A549 (cell line): ENCODE measurements around the gene GMDS.

Source experiments
- CTCF ChIP-seq: fragments of >200 bp; sonication (Bioruptor Twin); formaldehyde crosslinking; IDR thresholded peaks from 3 replicates; pipeline ENCODE4 v1.5.1; 2016
- MAX ChIP-seq: IDR thresholded peaks from 2 replicates; pipeline ENCODE4 v1.6.1; 2012
- REST ChIP-seq: fragments of 200-600 bp; sonication (generic); IDR thresholded peaks from 2 replicates; pipeline ENCODE4 v1.6.1; 2016; ENCODE audit warnings: antibody characterized with exemption, mild to moderate bottlenecking, moderate library complexity

GRCh38 chr6:1729750-1730140 lies 515.7 kb downstream of the GMDS start:
- TF ChIP-seq CTCF (no peak), MAX (no peak), REST (no peak)
